K562 (cell line): Measurements from ENCODE around the gene EFNA1. TPM values are rescaled to one million over a fixed set of nuclear protein-coding genes. Genes with fewer than 3 reads are reported as not detected.

Source experiments
- CBFA2T3 ChIP-seq: fragments of 450-650 bp; IDR thresholded peaks from 2 replicates; pipeline ENCODE4 v1.6.1; 2017
- E2F3 ChIP-seq: fragments of 250-450 bp; sonication (Bioruptor Pico); IDR thresholded peaks from 2 replicates; pipeline ENCODE4 v1.4.0; 2020; ENCODE audit warnings: mild to moderate bottlenecking
- GTF2A2 ChIP-seq: IDR thresholded peaks from 2 replicates; pipeline ENCODE4 v1.6.1; 2016; ENCODE audit warnings: mild to moderate bottlenecking, missing genetic modification characterization, missing compliant biosample characterization
- KDM2B ChIP-seq: fragments of 250-450 bp; sonication (Bioruptor Pico); IDR thresholded peaks from 2 replicates; pipeline ENCODE4 v1.8.0; 2021; ENCODE audit warnings: mild to moderate bottlenecking, moderate library complexity
- MIER1 ChIP-seq: fragments of 450-650 bp; IDR thresholded peaks from 2 replicates; pipeline ENCODE4 v1.6.1; 2016; ENCODE audit warnings: antibody characterized with exemption, mild to moderate bottlenecking, low read depth
- ZFP36 ChIP-seq: fragments of 150-350 bp; IDR thresholded peaks from 2 replicates; pipeline ENCODE4 v1.6.1; 2018; ENCODE audit warnings: low read length, low read depth; ENCODE audit not compliant: partially characterized antibody
- ZNF347 ChIP-seq: fragments of 450-650 bp; formaldehyde crosslinking; IDR thresholded peaks from 2 replicates; pipeline ENCODE4 v1.4.0; 2020; ENCODE audit warnings: low read depth, mild to moderate bottlenecking, moderate library complexity
- ZNF431 ChIP-seq: sonication (generic); formaldehyde crosslinking; IDR thresholded peaks from 2 replicates; pipeline ENCODE4 v1.8.0; 2022; ENCODE audit warnings: mild to moderate bottlenecking, missing genetic modification reagents
- polyA plus RNA-seq, 8 experiments: library from polyadenylated mRNA; depleted of rRNA in 4 of 8; stranded (reverse) in 5 of 8; unstranded in 3 of 8; fragments of >200 nt; fragmentation: Nextera tagmentation in 2 of 8; fragmentation: Illumina TruSeq in 1 of 8; extraction: Ambion mirVana in 2 of 8; extraction: Trizol in 1 of 8; gene quantifications; 2 replicates each; pipeline versions ENCODE4 v1.2.1 to v1.2.3, GENCODE V29; 2011 to 2014; ENCODE audit warnings: inconsistent platforms in 1 of 8, missing spikeins in 1 of 8
- total RNA-seq, 7 experiments: library from RNA; depleted of rRNA in 6 of 7; stranded (reverse); fragments of >200 nt in 6 of 7; fragmentation: Illumina TruSeq in 2 of 7; extraction: Trizol in 2 of 7; gene quantifications; 2 replicates each; pipeline versions ENCODE4 v1.2.1 to v1.2.3, GENCODE V29; 2011 to 2021; ENCODE audit warnings: low replicate concordance in 1 of 7
- TF ChIP-seq, protein P1 (sequence below): sonication (generic); formaldehyde crosslinking; IDR thresholded peaks from 2 replicates; pipeline ENCODE4 v1.8.1; 2023; ENCODE audit warnings: missing genetic modification reagents, mild to moderate bottlenecking, borderline replicate concordance
- TF ChIP-seq, protein P2 (sequence below): fragments of 450-650 bp; IDR thresholded peaks from 2 replicates; pipeline ENCODE4 v1.6.1; 2016; ENCODE audit warnings: antibody characterized with exemption
- TF ChIP-seq, protein P3 (sequence below), 2 experiments: fragments of 450-650 bp in 1 of 2; sonication (generic) in 1 of 2; formaldehyde crosslinking in 1 of 2; IDR thresholded peaks; 2 replicates each; pipeline versions ENCODE4 v1.7.1 to v1.9.0; 2016 to 2022; ENCODE audit warnings: inconsistent platforms in 1 of 2, mild to moderate bottlenecking in 1 of 2, missing genetic modification reagents in 1 of 2

EFNA1 gene
- total and polyA plus RNA-seq, 9 of the 15 experiments (the other 6 are each of a cell fraction or from before 2014, with no cell fraction given): 2.1 to 9.3 (median 3.0) TPM

DNA sequence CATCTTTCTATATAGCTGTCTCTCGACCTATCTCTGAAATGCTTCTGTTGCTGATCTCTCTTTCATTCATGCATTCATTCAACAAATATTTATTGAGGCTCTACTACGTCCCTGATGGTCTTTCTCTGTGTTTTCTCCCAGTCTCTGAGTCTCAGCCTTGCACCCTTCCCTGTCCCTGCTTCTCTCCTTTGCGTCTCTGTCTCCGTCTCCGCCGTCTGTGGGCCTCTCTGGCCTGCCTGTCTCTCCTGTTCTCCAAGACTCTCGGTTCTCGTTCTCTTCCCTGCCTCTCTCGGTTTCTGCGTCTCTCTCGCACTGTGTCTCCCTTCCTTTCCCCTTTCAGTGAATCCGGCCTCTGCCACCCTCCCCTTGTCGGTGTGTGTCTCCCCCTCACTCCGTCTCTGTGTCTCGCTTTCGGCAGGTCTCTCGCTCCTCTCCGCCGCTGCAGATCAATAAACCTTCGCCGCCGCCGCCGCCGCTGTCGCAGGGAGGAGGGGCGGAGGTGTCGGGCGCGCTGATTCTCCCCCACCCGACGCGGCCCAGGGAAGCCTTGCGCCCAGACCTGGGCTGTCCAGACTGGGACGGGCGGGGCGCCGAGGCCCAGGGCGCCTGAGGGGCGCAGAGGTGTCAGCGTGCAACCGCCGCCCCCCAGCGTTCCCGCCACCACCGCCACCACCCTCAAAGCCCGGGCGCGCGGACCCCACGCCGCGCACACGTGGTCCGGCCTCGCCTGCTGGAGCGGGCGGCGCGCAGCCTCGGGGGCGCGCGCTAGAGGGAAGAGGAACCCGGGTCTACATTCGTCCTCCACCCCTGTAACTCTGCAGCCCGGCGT is 46.0 kb upstream of the EFNA1 start (continued):
- TF ChIP-seq, protein P1, sequence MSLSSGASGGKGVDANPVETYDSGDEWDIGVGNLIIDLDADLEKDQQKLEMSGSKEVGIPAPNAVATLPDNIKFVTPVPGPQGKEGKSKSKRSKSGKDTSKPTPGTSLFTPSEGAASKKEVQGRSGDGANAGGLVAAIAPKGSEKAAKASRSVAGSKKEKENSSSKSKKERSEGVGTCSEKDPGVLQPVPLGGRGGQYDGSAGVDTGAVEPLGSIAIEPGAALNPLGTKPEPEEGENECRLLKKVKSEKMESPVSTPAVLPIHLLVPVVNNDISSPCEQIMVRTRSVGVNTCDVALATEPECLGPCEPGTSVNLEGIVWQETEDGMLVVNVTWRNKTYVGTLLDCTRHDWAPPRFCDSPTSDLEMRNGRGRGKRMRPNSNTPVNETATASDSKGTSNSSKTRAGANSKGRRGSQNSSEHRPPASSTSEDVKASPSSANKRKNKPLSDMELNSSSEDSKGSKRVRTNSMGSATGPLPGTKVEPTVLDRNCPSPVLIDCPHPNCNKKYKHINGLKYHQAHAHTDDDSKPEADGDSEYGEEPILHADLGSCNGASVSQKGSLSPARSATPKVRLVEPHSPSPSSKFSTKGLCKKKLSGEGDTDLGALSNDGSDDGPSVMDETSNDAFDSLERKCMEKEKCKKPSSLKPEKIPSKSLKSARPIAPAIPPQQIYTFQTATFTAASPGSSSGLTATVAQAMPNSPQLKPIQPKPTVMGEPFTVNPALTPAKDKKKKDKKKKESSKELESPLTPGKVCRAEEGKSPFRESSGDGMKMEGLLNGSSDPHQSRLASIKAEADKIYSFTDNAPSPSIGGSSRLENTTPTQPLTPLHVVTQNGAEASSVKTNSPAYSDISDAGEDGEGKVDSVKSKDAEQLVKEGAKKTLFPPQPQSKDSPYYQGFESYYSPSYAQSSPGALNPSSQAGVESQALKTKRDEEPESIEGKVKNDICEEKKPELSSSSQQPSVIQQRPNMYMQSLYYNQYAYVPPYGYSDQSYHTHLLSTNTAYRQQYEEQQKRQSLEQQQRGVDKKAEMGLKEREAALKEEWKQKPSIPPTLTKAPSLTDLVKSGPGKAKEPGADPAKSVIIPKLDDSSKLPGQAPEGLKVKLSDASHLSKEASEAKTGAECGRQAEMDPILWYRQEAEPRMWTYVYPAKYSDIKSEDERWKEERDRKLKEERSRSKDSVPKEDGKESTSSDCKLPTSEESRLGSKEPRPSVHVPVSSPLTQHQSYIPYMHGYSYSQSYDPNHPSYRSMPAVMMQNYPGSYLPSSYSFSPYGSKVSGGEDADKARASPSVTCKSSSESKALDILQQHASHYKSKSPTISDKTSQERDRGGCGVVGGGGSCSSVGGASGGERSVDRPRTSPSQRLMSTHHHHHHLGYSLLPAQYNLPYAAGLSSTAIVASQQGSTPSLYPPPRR (CRISPR knock-in tag): no peak
- no peak for TF ChIP-seq KDM2B (CRISPR knock-in tag)
- TF ChIP-seq GTF2A2 (tag): no peak
- TF ChIP-seq, protein P2, sequence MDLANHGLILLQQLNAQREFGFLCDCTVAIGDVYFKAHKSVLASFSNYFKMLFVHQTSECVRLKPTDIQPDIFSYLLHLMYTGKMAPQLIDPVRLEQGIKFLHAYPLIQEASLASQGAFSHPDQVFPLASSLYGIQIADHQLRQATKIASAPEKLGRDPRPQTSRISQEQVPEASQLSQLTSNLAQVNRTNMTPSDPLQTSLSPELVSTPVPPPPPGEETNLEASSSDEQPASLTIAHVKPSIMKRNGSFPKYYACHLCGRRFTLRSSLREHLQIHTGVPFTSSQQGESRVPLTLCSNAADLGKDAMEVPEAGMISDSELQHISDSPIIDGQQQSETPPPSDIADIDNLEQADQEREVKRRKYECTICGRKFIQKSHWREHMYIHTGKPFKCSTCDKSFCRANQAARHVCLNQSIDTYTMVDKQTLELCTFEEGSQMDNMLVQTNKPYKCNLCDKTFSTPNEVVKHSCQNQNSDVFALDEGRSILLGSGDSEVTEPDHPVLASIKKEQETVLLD: no peak
- no peak for TF ChIP-seq ZNF431 (CRISPR knock-in tag)
- TF ChIP-seq, protein P3, sequence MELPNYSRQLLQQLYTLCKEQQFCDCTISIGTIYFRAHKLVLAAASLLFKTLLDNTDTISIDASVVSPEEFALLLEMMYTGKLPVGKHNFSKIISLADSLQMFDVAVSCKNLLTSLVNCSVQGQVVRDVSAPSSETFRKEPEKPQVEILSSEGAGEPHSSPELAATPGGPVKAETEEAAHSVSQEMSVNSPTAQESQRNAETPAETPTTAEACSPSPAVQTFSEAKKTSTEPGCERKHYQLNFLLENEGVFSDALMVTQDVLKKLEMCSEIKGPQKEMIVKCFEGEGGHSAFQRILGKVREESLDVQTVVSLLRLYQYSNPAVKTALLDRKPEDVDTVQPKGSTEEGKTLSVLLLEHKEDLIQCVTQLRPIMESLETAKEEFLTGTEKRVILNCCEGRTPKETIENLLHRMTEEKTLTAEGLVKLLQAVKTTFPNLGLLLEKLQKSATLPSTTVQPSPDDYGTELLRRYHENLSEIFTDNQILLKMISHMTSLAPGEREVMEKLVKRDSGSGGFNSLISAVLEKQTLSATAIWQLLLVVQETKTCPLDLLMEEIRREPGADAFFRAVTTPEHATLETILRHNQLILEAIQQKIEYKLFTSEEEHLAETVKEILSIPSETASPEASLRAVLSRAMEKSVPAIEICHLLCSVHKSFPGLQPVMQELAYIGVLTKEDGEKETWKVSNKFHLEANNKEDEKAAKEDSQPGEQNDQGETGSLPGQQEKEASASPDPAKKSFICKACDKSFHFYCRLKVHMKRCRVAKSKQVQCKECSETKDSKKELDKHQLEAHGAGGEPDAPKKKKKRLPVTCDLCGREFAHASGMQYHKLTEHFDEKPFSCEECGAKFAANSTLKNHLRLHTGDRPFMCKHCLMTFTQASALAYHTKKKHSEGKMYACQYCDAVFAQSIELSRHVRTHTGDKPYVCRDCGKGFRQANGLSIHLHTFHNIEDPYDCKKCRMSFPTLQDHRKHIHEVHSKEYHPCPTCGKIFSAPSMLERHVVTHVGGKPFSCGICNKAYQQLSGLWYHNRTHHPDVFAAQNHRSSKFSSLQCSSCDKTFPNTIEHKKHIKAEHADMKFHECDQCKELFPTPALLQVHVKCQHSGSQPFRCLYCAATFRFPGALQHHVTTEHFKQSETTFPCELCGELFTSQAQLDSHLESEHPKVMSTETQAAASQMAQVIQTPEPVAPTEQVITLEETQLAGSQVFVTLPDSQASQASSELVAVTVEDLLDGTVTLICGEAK (IDR thresholded peaks at IDR 0.05): no peak
- TF ChIP-seq, protein P3 (CRISPR knock-in tag; IDR thresholded peaks at IDR 0.05): no peak
- TF ChIP-seq E2F3 (CRISPR knock-in tag): no peak
- TF ChIP-seq MIER1: no peak
- TF ChIP-seq CBFA2T3: no peak
- TF ChIP-seq ZFP36: no peak
- no peak for TF ChIP-seq ZNF347 (CRISPR knock-in tag)
